ENCODE data around the gene HPS4. TPM values are rescaled to one million over a fixed set of nuclear protein-coding genes. Genes with fewer than 3 reads are reported as not detected.

Gene HPS4
- total RNA-seq, 3 donors from 2014 or later = 29.0 to 43.6 (median 35.4) TPM

- no peaks in the 10 kb centered on the region for H3K4me1 ChIP-seq
- H3K27ac ChIP-seq = no peak overlapping the region
- H3K27me3 ChIP-seq = no peaks in the 10 kb centered on the region
- no peaks in the 10 kb centered on the region for H3K9me3 ChIP-seq
- intact Hi-C loops (cut with DNase I; ENCODE audit: low total_unique reads) = loop anchor here (5.0 kb wide), 1 partner anchor 84 kb away; no protein-coding TSS in a partner anchor
- no peak for DNase-seq (ENCODE audit: low spot score in 2 of 2)
- H3K36me3 ChIP-seq = no peaks in the 10 kb centered on the region
- no peak overlapping the region for H3K4me3 ChIP-seq
- TF ChIP-seq POLR2A (IDR thresholded peaks at IDR 0.05) = no peak
- no peak for TF ChIP-seq CTCF (IDR thresholded peaks at IDR 0.05)
- TF ChIP-seq POLR2AphosphoS5 (IDR thresholded peaks at IDR 0.05) = no peak
These were observed 19.9 kb downstream of the HPS4 start for GRCh38 chr22:26463688-26464087.

GRCh38 chr22:26463101-26463661 is 20.4 kb downstream of the HPS4 start:
- Histone ChIP-seq H3K4me1 (no peaks in the 10 kb centered on the region), H3K36me3 (no peaks in the 10 kb centered on the region), H3K27ac (no peak overlapping the region), H3K4me3 (no peak overlapping the region), H3K27me3 (no peaks in the 10 kb centered on the region), H3K9me3 (no peaks in the 10 kb centered on the region)
- intact Hi-C loops (cut with DNase I; ENCODE audit: low total_unique reads) = loop anchor here (5.0 kb wide), 1 partner anchor 84 kb away; no protein-coding TSS in a partner anchor
- DNase-seq (ENCODE audit: low spot score in 2 of 2) = no peak
- TF ChIP-seq POLR2AphosphoS5 (IDR thresholded peaks at IDR 0.05) = no peak
- no peak for TF ChIP-seq POLR2A (IDR thresholded peaks at IDR 0.05)
- no peak for TF ChIP-seq CTCF (IDR thresholded peaks at IDR 0.05)

DNA sequence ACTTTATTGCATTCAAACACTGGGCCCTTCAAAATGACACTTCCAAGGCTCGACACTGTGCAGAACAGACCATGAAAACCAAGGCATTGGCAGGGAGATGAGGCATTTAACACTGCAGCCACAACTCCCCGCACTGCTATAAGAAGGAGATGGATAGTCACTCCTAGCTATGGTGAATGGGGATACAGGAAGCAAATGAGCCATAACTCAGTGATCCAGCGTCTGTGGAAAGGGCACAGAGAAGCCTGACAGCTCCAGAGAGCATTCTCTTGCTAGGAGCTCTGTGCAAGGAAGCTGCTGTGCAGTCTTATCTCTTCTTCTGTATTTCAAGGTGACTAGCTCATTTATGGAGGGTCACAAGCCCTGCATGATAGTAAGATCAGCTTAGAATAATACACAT is 20.9 kb downstream of the HPS4 start:
- no peaks in the 10 kb centered on the region for H3K27me3 ChIP-seq
- H3K4me1 ChIP-seq = no peaks in the 10 kb centered on the region
- intact Hi-C loops (cut with DNase I; ENCODE audit: low total_unique reads) = loop anchor here (5.0 kb wide), 1 partner anchor 85 kb away; no protein-coding TSS in a partner anchor
- no peak overlapping the region for H3K4me3 ChIP-seq
- H3K9me3 ChIP-seq = no peaks in the 10 kb centered on the region
- no peak overlapping the region for H3K27ac ChIP-seq
- no peak for DNase-seq (ENCODE audit: low spot score in 2 of 2)
- H3K36me3 ChIP-seq = no peaks in the 10 kb centered on the region
- TF ChIP-seq CTCF (IDR thresholded peaks at IDR 0.05) = no peak
- TF ChIP-seq POLR2A (IDR thresholded peaks at IDR 0.05) = no peak
- no peak for TF ChIP-seq POLR2AphosphoS5 (IDR thresholded peaks at IDR 0.05)

DNA sequence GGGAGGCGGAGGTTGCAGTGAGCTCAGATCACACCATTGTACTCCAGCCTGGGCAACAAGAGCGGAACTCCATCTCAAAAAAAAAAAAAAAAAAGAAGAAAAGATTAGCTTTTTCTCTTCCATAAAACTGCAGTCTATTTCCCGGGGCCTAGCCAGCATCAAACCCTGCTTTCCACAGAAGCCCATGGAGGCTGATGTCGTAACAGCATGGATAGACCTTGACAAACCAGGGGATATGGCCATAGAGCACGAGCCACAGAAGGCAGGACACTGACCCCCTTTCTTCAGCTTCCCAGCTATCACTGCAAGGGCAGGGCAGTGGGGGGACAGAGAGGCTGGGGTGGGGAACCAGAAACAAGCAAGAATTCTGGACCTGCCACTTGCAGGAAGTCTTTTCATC is 21.5 kb downstream of the HPS4 start:
- Histone ChIP-seq H3K4me1 (no peaks in the 10 kb centered on the region), H3K27me3 (no peaks in the 10 kb centered on the region), H3K27ac (no peak overlapping the region), H3K9me3 (no peaks in the 10 kb centered on the region), H3K4me3 (no peak overlapping the region), H3K36me3 (no peaks in the 10 kb centered on the region)
- no peak for TF ChIP-seq CTCF (IDR thresholded peaks at IDR 0.05)
- no peak for TF ChIP-seq POLR2AphosphoS5 (IDR thresholded peaks at IDR 0.05)
- TF ChIP-seq POLR2A (IDR thresholded peaks at IDR 0.05) = no peak
- intact Hi-C loops (cut with DNase I; ENCODE audit: low total_unique reads) = loop anchor here (5.0 kb wide), 1 partner anchor 85 kb away; no protein-coding TSS in a partner anchor
- DNase-seq (ENCODE audit: low spot score in 2 of 2) = no peak

DNA sequence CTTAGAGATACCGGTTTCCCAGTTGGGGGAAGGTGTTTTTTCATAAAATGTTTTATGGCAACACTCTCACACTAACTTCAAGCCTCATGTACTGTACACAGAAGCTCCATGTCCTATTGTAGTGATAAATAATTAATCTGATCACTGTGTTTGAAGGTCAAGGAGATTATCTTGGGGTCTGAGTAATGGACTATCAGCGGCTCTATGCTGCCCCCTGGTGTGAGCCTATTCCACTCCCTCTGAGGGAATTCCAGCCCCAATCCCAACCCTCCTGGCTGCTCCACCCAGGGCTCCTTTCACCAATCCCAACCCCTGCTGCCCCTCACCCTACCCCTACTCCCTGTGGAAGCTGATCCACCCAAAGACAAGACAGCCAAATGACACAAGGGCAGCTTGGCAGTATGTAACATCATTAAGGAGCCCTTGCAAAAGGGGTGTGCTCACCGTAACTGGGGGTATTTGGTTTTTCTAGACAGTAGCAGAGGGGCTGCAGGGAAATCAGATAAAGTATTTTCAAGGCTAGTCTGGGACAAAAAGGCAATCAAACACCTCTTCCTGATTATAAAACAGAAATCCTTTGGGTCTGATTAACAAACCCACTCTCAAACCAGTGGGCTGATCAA is 22.3 kb downstream of the HPS4 start:
- intact Hi-C loops (cut with DNase I; ENCODE audit: low total_unique reads) = loop anchor here (5.0 kb wide), 1 partner anchor 86 kb away; no protein-coding TSS in a partner anchor
- no peaks in the 10 kb centered on the region for H3K4me1 ChIP-seq
- H3K4me3 ChIP-seq = no peak overlapping the region
- no peaks in the 10 kb centered on the region for H3K9me3 ChIP-seq
- peak in 2 of 3 donors; percentile 54 to 58 for TF ChIP-seq CTCF (IDR thresholded peaks at IDR 0.05)
- no peak for TF ChIP-seq POLR2AphosphoS5 (IDR thresholded peaks at IDR 0.05)
- TF ChIP-seq POLR2A (IDR thresholded peaks at IDR 0.05) = no peak
- no peaks in the 10 kb centered on the region for H3K36me3 ChIP-seq
- no peak for DNase-seq (ENCODE audit: low spot score in 2 of 2)
- H3K27me3 ChIP-seq = no peaks in the 10 kb centered on the region
- H3K27ac ChIP-seq = no peak overlapping the region
